Ovary (tissue), 3 donors: ENCODE data around the gene PTCH1.

Source experiments
- CTCF ChIP-seq, 3 donors: fragments of 450-650 bp in 2 of 3; fragments of 200-600 bp in 1 of 3; IDR thresholded peaks; one replicate each; pipeline versions ENCODE4 v1.5.1 to v1.8.0; 2016 to 2022; ENCODE audit warnings: antibody characterized with exemption in 3 of 3, mild to moderate bottlenecking in 1 of 3
- EP300 ChIP-seq: sonication (generic); formaldehyde crosslinking; IDR thresholded peaks from one replicate; pipeline ENCODE4 v1.6.1; 2017; ENCODE audit warnings: antibody characterized with exemption
- donor health status: DM: no; HTN: no; CAD: no.

- TF ChIP-seq CTCF (IDR thresholded peaks at IDR 0.05) = no peak
- no peak for TF ChIP-seq EP300
Measured at GRCh38 chr9:95516221-95516733, 494 bp downstream of the PTCH1 start.
